ENCODE data around the gene CNTNAP2.

DNA sequence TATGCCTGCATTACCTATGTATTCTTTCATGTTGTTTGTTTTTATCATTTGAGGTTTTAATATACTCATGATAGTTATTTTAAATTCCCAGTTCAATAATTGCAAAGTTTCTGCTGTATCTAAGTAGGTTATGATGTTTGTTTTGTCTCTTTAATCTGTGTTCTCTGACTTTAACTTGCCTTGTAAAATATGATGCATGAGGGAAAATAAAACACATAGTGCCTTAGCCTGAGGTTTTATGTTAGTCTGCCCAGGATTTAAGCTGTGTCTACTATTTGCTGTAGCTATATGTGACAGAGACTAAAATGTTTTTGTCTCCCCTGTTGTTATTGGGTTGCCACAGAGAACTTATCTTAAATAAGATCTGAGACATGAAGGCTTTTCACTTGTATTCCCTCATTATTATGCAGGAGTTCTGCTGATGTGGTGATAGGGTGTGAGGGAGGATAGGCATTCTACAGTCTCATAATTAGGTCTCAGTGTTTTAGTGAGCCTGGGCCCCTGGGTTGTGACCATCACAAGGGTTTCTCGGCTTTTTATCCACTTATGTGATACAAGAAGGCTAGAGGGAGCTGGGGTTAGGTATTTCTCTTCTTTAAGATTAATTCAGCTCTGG lies 582.5 kb downstream of the CNTNAP2 start:
- TF ChIP-seq, protein P1, sequence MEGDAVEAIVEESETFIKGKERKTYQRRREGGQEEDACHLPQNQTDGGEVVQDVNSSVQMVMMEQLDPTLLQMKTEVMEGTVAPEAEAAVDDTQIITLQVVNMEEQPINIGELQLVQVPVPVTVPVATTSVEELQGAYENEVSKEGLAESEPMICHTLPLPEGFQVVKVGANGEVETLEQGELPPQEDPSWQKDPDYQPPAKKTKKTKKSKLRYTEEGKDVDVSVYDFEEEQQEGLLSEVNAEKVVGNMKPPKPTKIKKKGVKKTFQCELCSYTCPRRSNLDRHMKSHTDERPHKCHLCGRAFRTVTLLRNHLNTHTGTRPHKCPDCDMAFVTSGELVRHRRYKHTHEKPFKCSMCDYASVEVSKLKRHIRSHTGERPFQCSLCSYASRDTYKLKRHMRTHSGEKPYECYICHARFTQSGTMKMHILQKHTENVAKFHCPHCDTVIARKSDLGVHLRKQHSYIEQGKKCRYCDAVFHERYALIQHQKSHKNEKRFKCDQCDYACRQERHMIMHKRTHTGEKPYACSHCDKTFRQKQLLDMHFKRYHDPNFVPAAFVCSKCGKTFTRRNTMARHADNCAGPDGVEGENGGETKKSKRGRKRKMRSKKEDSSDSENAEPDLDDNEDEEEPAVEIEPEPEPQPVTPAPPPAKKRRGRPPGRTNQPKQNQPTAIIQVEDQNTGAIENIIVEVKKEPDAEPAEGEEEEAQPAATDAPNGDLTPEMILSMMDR (IDR thresholded peaks at IDR 0.05), result no peak
- no peak for TF ChIP-seq POLR2A (IDR thresholded peaks at IDR 0.05)

Measured in testis (tissue), 2 donors.